Measurements from ENCODE around the gene FAM227B.

GRCh38 chr15:49610157-49610918 lies 10.3 kb downstream of the FAM227B start:
- TF ChIP-seq, protein P1, sequence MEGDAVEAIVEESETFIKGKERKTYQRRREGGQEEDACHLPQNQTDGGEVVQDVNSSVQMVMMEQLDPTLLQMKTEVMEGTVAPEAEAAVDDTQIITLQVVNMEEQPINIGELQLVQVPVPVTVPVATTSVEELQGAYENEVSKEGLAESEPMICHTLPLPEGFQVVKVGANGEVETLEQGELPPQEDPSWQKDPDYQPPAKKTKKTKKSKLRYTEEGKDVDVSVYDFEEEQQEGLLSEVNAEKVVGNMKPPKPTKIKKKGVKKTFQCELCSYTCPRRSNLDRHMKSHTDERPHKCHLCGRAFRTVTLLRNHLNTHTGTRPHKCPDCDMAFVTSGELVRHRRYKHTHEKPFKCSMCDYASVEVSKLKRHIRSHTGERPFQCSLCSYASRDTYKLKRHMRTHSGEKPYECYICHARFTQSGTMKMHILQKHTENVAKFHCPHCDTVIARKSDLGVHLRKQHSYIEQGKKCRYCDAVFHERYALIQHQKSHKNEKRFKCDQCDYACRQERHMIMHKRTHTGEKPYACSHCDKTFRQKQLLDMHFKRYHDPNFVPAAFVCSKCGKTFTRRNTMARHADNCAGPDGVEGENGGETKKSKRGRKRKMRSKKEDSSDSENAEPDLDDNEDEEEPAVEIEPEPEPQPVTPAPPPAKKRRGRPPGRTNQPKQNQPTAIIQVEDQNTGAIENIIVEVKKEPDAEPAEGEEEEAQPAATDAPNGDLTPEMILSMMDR (conservative IDR thresholded peaks at IDR 0.05 in 1 of 2, IDR thresholded peaks at IDR 0.05 in 1 of 2; ENCODE audit: low read depth in 1 of 2, low read length in 2 of 2), result no peak
- TF ChIP-seq EZH2 (IDR thresholded peaks at IDR 0.05; ENCODE audit: low read length, missing control alignments), result no peak
